H9 (cell line): ENCODE measurements around the gene APLF. TPM values are rescaled to one million over a fixed set of nuclear protein-coding genes. Genes with fewer than 3 reads are reported as not detected.

ENCODE experiments used
- DNase-seq: peaks from one replicate; pipeline ENCODE4 v3.0.0-alpha.2; 2017
- H2AFZ ChIP-seq: one replicate; pipeline ENCODE4 v1.6.1; 2013; ENCODE audit warnings: mild to moderate bottlenecking, low read length, control low read depth, moderate library complexity
- H2AK5ac ChIP-seq: 2 replicates; pipeline ENCODE4 v1.6.1; 2013; ENCODE audit warnings: low read length, control low read depth, mixed read lengths; ENCODE audit not compliant: insufficient read length
- H2BK120ac ChIP-seq: one replicate; pipeline ENCODE4 v1.6.1; 2013; ENCODE audit warnings: low read depth, mild to moderate bottlenecking, low read length, control low read depth, inconsistent platforms; ENCODE audit not compliant: poor library complexity, severe bottlenecking
- H2BK12ac ChIP-seq: 2 replicates; pipeline ENCODE4 v1.6.1; 2013; ENCODE audit warnings: low read length, control low read depth, mixed read lengths, low read depth; ENCODE audit not compliant: insufficient read length
- H2BK15ac ChIP-seq: 2 replicates; pipeline ENCODE4 v1.6.1; 2013; ENCODE audit warnings: low read depth, low read length, control low read depth
- H2BK20ac ChIP-seq: one replicate; pipeline ENCODE4 v1.6.1; 2013; ENCODE audit warnings: low read depth, mild to moderate bottlenecking, low read length, control low read depth, inconsistent platforms; ENCODE audit not compliant: poor library complexity, severe bottlenecking
- H2BK5ac ChIP-seq: 2 replicates; pipeline ENCODE4 v1.6.1; 2013; ENCODE audit warnings: low read length, control low read depth, mixed read lengths; ENCODE audit not compliant: insufficient read length
- H3K14ac ChIP-seq: 2 replicates; pipeline ENCODE4 v1.6.1; 2013; ENCODE audit warnings: low read length, control low read depth; ENCODE audit not compliant: insufficient read depth
- H3K18ac ChIP-seq: 2 replicates; pipeline ENCODE4 v1.6.1; 2013; ENCODE audit warnings: low read depth, mild to moderate bottlenecking, mixed read lengths, low read length, control low read depth; ENCODE audit not compliant: insufficient read length
- H3K23ac ChIP-seq: 2 replicates; pipeline ENCODE4 v1.6.1; 2013; ENCODE audit warnings: low read length, control low read depth, mixed read lengths, low read depth; ENCODE audit not compliant: insufficient read length
- H3K23me2 ChIP-seq: 2 replicates; pipeline ENCODE4 v1.6.1; 2013; ENCODE audit warnings: low read depth, mild to moderate bottlenecking, mixed read lengths, low read length, control low read depth; ENCODE audit not compliant: insufficient read length, poor library complexity, severe bottlenecking
- H3K27ac ChIP-seq: 2 replicates; pipeline ENCODE4 v1.5.1; 2013; ENCODE audit warnings: low read length, control low read depth, mixed read lengths, low read depth; ENCODE audit not compliant: insufficient read length
- H3K27me3 ChIP-seq: 2 replicates; pipeline ENCODE4 v1.6.1; 2013; ENCODE audit warnings: low read length, control low read depth, inconsistent platforms; ENCODE audit not compliant: insufficient read depth
- H3K4ac ChIP-seq: 2 replicates; pipeline ENCODE4 v1.6.1; 2013; ENCODE audit warnings: low read depth, mild to moderate bottlenecking, control low read depth, inconsistent platforms, low read length, moderate library complexity
- H3K4me1 ChIP-seq: 2 replicates; pipeline ENCODE4 v1.6.1; 2013; ENCODE audit warnings: low read length, control low read depth, inconsistent platforms; ENCODE audit not compliant: insufficient read depth
- H3K4me2 ChIP-seq: 2 replicates; pipeline ENCODE4 v1.6.1; 2013; ENCODE audit warnings: low read length, control low read depth, mixed read lengths; ENCODE audit not compliant: insufficient read length, insufficient read depth
- H3K56ac ChIP-seq: 2 replicates; pipeline ENCODE4 v1.6.1; 2013; ENCODE audit warnings: low read depth, mild to moderate bottlenecking, mixed read lengths, low read length, control low read depth; ENCODE audit not compliant: insufficient read length
- H3K79me1 ChIP-seq: 2 replicates; pipeline ENCODE4 v1.6.1; 2013; ENCODE audit warnings: low read depth, mild to moderate bottlenecking, moderate library complexity, low read length, control low read depth, inconsistent platforms; ENCODE audit not compliant: insufficient read depth, poor library complexity, severe bottlenecking
- H3K79me2 ChIP-seq: 2 replicates; pipeline ENCODE4 v1.6.1; 2013; ENCODE audit warnings: low read length, control low read depth, inconsistent platforms; ENCODE audit not compliant: insufficient read depth
- H3K9ac ChIP-seq: 2 replicates; pipeline ENCODE4 v1.6.1; 2013; ENCODE audit warnings: low read length, control low read depth, mixed read lengths; ENCODE audit not compliant: insufficient read length; ENCODE audit errors: extremely low read depth
- H3K9me3 ChIP-seq: one replicate; pipeline ENCODE4 v1.6.1; 2013; ENCODE audit warnings: low read depth, low read length, inconsistent platforms; ENCODE audit not compliant: control insufficient read depth
- H3T11ph ChIP-seq: one replicate; pipeline ENCODE4 v1.6.1; 2013; ENCODE audit warnings: mild to moderate bottlenecking, low read length, control low read depth, inconsistent platforms
- H4K20me1 ChIP-seq: one replicate; pipeline ENCODE4 v1.6.1; 2013; ENCODE audit not compliant: control insufficient read depth, insufficient read length, insufficient read depth
- H4K5ac ChIP-seq: 2 replicates; pipeline ENCODE4 v1.6.1; 2013; ENCODE audit warnings: low read depth, mild to moderate bottlenecking, mixed read lengths, low read length, control low read depth; ENCODE audit not compliant: insufficient read length
- H4K8ac ChIP-seq: replicated peaks from 2 replicates; pipeline ENCODE4 v1.6.1; 2013; ENCODE audit warnings: low read length, control low read depth, mixed read lengths, low read depth; ENCODE audit not compliant: insufficient read length
- H4K91ac ChIP-seq: 2 replicates; pipeline ENCODE4 v1.6.1; 2013; ENCODE audit warnings: low read depth, mild to moderate bottlenecking, moderate library complexity, mixed read lengths, low read length, control low read depth; ENCODE audit not compliant: insufficient read length
- H3K27ac Mint-ChIP-seq, 3 experiments: 2 replicates in 2 of 3; 3 replicates in 1 of 3; pipeline ENCODE4 v1.8.0; 2020 to 2021; ENCODE audit warnings: mixed read lengths in 3 of 3, mild to moderate bottlenecking in 1 of 3, moderate library complexity in 1 of 3
- H3K27me3 Mint-ChIP-seq: 2 replicates; pipeline ENCODE4 v1.8.0; 2021; ENCODE audit warnings: low read depth, mild to moderate bottlenecking, moderate library complexity, mixed read lengths
- H3K36me3 Mint-ChIP-seq, 3 experiments: 2 replicates in 2 of 3; 3 replicates in 1 of 3; pipeline ENCODE4 v1.8.0; 2020 to 2021; ENCODE audit warnings: low read depth in 3 of 3, mixed read lengths in 3 of 3; ENCODE audit not compliant: insufficient read depth in 1 of 3
- H3K4me1 Mint-ChIP-seq, 2 experiments: 2 replicates each; pipeline ENCODE4 v1.8.0; 2020; ENCODE audit warnings: mixed read lengths in 2 of 2
- H3K4me3 Mint-ChIP-seq, 2 experiments: 2 replicates in 1 of 2; 3 replicates in 1 of 2; pipeline ENCODE4 v1.8.0; 2020 to 2021; ENCODE audit warnings: mild to moderate bottlenecking in 2 of 2, mixed read lengths in 2 of 2, moderate library complexity in 1 of 2
- H3K9me3 Mint-ChIP-seq, 2 experiments: 2 replicates in 1 of 2; 3 replicates in 1 of 2; pipeline ENCODE4 v1.8.0; 2020; ENCODE audit warnings: mild to moderate bottlenecking in 2 of 2, mixed read lengths in 2 of 2, moderate library complexity in 1 of 2
- CTCF ChIP-seq: fragments of 200-600 bp; sonication (generic); conservative IDR thresholded peaks from 3 replicates; pipeline ENCODE4 v1.8.0; 2021; ENCODE audit warnings: antibody characterized with exemption, mild to moderate bottlenecking
- WGBS: extraction: QIAGEN DNeasy Blood & Tissue Kit; methylation state at CpG from one replicate; pipeline ENCODE4 v1.1.7; 2013; ENCODE audit warnings: missing lambda C conversion rate, low lambda C conversion rate, mixed read lengths; ENCODE audit not compliant: insufficient read length; ENCODE audit errors: extremely low coverage; 5-methylcytosine and 5-hydroxymethylcytosine counted together
- total RNA-seq: library from RNA; stranded (reverse); gene quantifications from 2 replicates; pipeline ENCODE4 v1.2.1, GENCODE V29; 2021

Gene APLF
- total RNA-seq, 1 experiment from 2014 or later = 3.7 TPM

- H2BK15ac ChIP-seq = no peak overlapping the region
- no peaks in the 10 kb centered on the region for H3K23me2 ChIP-seq
- H3T11ph ChIP-seq = no peak overlapping the region
- H2AK5ac ChIP-seq = no peak overlapping the region
- H2AFZ ChIP-seq = no peak overlapping the region
- no CpG with 5 or more reads among the region's 3 CpGs for WGBS
- TF ChIP-seq CTCF = no peak
- H3K18ac ChIP-seq = no peak overlapping the region
- no peaks in the 10 kb centered on the region for H3K27me3 ChIP-seq
- no peak overlapping the region for H4K8ac ChIP-seq
- H3K9me3 ChIP-seq = no peaks in the 10 kb centered on the region
- Mint-ChIP-seq H3K27ac (no peak overlapping the region), H3K27me3 (peaks cover 1% of the 10 kb centered on the region; the same call in 1 of the 2 replicates), H3K4me3 (no peak overlapping the region), H3K9me3 (peaks cover 36 to 41% of the 10 kb centered on the region in 2 experiments), H3K36me3 (peaks cover 0 to under 1% (median 0%) of the 10 kb centered on the region in 3 experiments; a peak in 4 of 7 replicates), H3K4me1 (no peaks in the 10 kb centered on the region)
- no peak overlapping the region for H3K4ac ChIP-seq
- no peaks in the 10 kb centered on the region for H3K4me1 ChIP-seq
- H3K79me2 ChIP-seq = no peaks in the 10 kb centered on the region
- no peak overlapping the region for H4K91ac ChIP-seq
- no peak overlapping the region for H3K27ac ChIP-seq
- H2BK120ac ChIP-seq = no peak overlapping the region
- no peak overlapping the region for H3K4me2 ChIP-seq
- H3K23ac ChIP-seq = no peak overlapping the region
- no peak overlapping the region for H2BK12ac ChIP-seq
- H3K14ac ChIP-seq = no peak overlapping the region
- no peak overlapping the region for H2BK20ac ChIP-seq
- no peaks in the 10 kb centered on the region for H4K20me1 ChIP-seq
- no peak overlapping the region for H2BK5ac ChIP-seq
- H3K56ac ChIP-seq = no peak overlapping the region
- no peak overlapping the region for H3K9ac ChIP-seq
- H3K79me1 ChIP-seq = no peaks in the 10 kb centered on the region
- no peak for DNase-seq
- no peak overlapping the region for H4K5ac ChIP-seq
These were observed 136.7 kb downstream of the APLF start for GRCh38 chr2:68604077-68604476.
